Subcutaneous adipose tissue (tissue), 4 donors: ENCODE measurements around the gene TMEM132C. TPM values are rescaled to one million over a fixed set of nuclear protein-coding genes. Genes with fewer than 3 reads are reported as not detected.

Experiments used
- CTCF ChIP-seq: fragments of 450-650 bp; IDR thresholded peaks from one replicate; pipeline ENCODE4 v1.5.1; 2016; ENCODE audit warnings: low read depth, mild to moderate bottlenecking, control low read depth, antibody characterized with exemption, moderate library complexity
- total RNA-seq, 4 donors: library from RNA; depleted of rRNA; stranded (reverse); fragments of >200 nt; gene quantifications; one replicate each; pipeline ENCODE4 v1.1.0, GENCODE V29; 2016

Gene TMEM132C
- total RNA-seq, 4 donors from 2014 or later: 44.2 to 73.5 (median 67.8) TPM

- TF ChIP-seq CTCF: no peak
Observed at GRCh38 chr12:128314611-128315010, 47.6 kb downstream of the TMEM132C start.

DNA sequence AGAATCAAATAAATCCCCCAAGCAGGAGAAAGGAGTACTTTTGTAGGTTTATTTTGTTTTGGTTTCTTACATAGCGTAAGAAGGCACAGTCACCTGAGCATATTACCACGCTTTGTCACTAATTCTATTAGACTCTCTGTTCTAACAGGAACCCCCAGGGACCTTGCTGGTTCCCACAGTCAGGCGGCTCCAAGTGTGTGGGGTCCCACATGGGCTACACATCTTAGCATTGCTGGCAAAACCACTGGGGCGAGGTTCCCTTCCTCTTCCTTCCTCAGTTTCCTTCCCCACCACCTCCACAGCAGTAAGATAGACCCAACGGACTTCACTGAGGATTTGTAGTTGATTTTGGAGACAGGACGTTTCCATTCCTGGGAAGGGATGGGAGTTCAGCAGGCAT is 49.1 kb downstream of the TMEM132C start:
- TF ChIP-seq CTCF: no peak

GRCh38 chr12:128316973-128317526 is 50.1 kb downstream of the TMEM132C start:
- TF ChIP-seq CTCF: no peak

- no peak for TF ChIP-seq CTCF
Observed at GRCh38 chr12:128318341-128318740, 51.4 kb downstream of the TMEM132C start.

- TF ChIP-seq CTCF: no peak
Observed at GRCh38 chr12:128318946-128319345, 52.0 kb downstream of the TMEM132C start.

DNA sequence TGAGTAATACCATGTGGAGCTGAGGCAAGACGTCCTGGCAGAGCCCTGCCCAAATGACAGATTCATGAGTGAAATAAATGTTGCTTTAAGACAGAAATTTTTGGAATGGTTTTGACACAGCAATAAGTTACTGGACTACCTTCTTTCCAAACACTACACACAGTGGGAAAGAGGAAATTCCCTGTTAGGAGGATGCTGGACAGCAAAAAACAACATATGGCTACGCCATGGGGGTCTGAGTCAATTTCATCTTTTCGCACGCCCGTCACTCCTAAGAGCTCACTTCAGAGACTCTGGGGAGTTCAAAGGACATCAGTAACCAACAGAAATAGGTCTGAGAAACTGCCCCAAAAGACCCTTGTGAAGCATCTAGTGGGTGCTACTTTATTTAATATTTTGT is 55.4 kb downstream of the TMEM132C start:
- no peak for TF ChIP-seq CTCF

GRCh38 chr12:128323145-128323920 is 56.4 kb downstream of the TMEM132C start:
- no peak for TF ChIP-seq CTCF
